ENCODE data around the gene TMA7.
"Not testable (repeated sequence)": the region's sequence is repeated elsewhere in the genome, so short reads cannot be mapped to it uniquely, and the experiment has no call there.

The TMA7 gene

DNA sequence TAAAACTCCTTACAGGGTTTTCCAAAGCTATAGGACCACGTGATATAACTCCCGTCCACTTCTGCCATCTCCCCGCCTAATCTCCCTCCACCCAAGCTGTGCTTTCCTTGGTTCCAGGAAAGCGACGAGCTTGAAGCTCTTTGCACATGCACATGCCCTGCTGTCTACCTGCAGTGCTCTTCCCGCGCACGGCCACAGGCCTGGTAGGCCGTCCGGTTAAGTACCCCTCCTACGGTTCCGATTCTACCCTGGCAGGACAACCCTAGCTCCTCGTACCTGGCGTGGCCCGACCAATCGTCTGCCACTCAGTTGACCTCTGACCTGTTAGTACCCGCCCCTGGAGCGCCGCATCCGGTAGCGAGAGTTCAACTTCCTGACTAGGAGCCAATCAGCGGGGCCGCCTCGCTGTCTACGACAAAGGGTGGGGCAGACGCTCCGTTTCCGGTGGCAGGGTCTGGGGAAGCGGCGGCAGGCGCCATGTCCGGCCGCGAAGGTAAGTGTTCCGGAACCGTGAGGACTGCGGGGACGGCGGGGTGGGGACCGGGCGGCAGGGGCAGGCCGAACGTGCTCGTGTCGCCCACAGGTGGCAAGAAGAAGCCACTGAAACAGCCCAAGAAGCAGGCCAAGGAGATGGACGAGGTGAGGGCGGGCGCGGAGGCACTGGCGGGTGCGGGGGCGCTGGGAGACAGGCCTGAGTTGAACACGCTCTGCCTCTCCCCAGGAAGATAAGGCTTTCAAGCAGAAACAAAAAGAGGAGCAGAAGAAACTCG is at the start of gene TMA7, which contains the start of gene CCDC51:
TMA7 (plus strand) TSS at position 438 of the 770 bp plus-strand sequence; CDS start at position 478, 40 bp downstream.
CCDC51 (minus strand) TSS at position 300 of the 770 bp plus-strand sequence. CDS start 4,991 bp downstream, outside the sequence.
- peak; percentile 95 for DNase-seq

DNA sequence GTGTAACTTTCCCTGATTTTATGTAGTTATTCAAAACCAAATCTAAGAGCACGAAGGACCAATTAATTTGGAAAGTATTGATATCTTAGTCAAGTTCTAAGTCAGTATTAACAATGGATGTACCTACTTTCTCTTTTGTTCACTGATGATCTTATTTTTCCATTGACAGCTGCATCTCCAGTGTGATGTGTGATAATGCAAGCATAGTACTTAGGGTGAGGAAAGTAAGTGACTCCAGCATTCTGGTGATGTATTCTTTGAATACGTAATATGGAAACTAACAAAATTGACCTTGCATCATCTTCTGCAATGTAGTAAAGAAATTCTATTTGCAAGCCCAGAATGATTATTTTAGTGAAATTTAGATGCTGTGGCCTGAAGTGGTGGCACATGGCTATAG is 45.7 kb upstream of the TMA7 start:
- no peak for DNase-seq

DNA sequence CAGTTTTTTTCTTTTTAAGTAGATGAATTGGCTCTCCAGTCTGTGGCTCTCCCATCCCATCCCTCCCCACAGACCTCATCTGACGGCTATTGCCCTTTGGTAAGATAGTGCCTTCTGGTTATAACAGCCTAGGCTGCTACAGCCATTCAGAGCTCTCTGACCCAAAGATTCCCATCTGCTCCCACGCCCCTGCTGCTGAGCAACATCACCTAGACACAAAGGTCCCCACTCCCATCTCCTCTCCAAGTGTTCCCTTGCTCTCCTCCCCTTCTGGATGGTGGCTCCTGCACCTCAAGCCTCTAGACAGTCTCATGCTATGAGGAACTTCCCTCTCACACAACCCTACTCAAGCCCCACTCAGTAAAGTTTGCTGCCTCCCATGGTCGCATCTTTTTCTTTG is 44.3 kb upstream of the TMA7 start:
- DNase-seq: no peak

DNA sequence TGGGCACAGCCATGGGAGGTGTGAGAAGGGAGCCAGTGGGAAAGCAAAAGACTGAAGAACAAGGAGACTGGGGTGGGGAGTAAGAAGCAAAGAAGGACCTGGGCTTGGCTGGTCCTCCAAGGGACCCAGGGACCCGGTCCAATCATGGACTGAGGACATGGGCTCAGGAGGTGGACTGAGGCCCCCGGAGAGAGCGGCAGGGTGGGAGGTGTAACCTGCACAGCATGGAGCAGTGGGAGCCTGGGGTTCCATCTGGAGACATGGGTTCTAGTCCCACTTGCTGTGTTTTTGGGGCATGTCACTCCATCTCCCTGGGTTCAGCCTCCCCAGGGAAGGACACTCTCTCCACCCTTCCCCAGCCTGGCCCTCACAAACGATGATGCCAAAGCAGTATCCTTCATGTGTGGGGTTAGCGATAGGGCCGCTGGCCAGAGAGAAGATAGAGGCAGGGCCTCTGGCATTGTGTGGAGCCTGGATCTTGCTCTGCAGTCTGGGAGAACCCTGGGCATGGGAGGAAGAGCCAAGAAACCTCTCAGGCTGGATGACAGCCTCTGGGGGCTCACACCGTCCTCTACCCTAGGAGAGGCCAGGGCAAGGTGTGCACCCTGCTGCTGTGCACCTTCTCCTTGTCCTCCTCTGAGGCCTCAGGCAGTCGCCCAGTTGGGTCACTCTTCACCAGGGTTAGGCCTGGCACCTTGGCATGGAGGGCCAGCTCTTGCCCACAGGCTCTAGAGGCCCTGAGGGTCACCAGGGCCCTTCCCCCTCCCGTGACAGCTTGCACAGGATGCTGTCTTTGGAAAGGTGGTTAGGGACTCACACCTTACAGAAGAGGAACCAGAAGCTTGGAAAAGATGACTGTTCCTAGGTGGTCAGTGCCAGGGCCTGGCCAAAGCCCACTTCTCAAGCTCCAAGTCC is 42.0 kb upstream of the TMA7 start:
- DNase-seq: no peak

DNA sequence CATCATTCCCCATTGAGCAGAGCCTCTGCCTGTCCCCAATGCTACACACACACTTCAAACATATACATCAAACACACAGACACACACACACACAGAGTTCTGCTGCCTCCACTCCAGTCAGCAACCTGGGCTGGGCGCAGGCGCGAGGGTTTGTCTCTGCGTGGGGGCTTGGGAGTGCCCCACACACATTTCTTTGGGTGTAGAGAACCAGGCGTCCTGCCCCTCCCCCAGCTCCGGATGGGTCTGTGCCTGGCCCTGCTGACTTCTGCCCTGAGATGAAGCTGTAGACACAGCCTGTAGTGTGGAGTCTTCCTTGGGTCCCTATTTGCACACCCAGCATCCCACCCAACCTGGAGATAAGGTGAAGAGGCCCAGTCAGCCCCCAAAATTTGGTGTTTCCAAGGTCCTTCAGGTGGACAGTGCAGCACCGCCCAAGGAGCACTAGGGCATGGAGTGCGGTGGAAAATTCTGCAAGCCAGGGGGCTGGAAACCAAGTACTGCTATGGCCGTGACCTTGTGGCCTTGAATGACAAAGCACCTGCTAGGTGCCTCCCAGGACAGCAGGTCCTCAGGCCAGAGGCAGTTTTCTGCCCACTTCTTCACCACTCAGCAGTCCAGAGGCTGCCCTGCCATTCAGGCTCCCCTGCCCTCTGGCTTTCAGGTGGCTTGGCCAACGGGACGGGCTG is 41.2 kb upstream of the TMA7 start:
- DNase-seq: no peak

DNA sequence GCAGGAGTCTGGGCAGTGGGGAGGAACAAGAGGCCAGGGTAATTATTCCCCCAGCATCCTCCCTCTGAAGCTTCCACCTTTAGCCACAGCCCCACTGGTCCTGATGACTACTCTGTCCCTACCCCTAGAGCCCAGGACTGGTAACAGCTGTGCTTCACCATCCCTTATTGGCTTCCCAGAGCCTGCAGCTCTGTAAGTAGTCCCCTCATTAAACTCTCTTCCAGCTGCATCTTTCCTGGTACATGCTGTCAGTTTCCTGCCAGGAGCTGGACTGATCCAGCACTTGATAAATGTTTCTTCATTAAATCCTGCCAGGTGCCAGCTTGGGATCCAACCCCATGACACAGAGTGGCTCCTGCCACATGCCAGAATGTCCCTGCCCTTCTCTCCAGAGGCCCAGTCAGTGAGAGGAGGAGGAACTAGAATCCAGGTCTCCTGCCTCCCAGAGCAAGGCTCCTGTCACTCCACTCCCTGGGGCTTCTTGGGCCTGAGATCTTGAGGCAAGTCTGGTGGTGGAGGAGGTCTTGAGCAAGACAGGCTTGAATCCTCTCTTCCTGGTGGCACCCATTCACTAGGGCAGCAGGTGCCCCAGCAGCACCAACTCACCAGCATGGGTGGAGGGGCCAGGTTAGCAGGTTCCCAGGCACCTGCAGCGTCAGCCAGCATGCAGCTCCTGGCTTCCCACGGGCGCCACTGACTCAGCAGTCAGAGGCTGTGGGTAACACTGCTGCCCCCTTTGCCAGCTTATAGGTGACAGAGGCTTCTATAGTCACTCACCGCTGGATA is 40.5 kb upstream of the TMA7 start:
- DNase-seq: no peak

DNA sequence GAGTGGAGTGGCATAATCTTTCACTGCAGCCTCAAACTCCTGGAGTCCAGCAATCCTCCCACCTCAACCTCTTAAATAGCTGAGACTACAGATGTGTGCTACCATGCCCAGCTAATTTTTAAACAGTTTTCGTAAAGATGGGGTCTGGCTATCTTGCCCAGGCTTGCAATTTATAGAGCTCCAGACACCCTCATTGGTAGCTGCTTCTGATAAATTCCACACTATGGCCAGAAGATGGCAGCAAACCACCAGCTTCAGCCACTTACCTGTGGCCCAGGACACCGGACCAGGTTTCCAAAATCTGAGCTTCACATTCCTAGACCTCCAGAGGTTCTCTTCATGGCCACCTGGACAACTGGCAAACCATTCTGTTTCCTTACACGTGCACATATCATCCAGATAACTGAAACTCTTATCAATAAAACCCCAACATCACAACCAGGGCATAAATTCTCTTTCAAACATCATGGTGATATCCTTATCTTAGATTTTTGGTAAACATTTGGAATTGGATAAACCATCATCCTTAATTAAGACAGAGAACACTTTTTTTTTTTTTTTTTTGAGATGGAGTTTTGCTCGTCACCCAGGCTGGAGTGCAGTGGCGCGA is 39.1 kb upstream of the TMA7 start:
- DNase-seq: peak; percentile 60

DNA sequence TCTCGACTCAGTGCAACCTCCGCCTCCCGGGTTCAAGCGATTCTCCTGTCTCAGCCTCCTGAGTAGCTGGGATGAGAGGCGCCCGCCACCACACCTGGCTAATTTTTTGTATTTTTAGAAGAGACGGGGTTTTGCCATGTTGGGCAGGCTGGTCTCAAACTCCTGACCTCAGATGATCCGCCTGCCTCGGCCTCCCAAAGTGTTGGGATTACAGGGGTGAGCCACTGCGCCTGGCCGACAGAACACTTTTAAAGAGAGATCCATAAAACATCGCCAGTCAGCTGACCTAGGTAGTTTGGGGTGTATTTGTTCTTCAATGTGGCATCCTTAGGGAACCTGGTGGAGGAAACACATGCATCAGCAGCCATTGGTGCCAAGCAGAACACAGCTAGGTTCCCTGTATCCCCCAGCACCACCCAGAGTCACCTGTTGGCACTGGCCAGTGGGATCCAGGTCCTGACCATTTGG is 38.6 kb upstream of the TMA7 start:
- DNase-seq: not testable (repeated sequence)

DNA sequence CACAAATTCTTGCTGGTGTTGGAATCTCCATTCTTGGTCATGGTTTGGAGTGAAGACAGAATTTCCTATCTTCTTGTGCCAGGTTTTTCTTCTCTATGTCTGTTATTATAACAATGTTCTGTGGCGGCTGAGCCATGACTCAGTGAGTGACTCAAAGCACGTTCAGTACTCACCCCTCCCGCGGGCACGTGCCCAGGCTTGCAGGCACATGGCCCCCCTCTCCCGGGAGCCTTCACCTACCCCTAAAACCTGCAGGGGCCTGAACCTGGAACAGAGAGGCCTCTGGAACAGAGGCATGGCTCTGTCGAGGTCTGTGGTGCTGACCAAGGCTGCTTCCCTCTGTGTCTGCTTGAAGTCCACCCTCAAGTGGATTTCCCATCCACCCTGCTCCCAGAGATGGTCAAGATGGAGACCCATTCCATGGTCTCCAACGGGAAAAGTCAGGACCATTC is 37.8 kb upstream of the TMA7 start:
- DNase-seq: peak; percentile 90

DNA sequence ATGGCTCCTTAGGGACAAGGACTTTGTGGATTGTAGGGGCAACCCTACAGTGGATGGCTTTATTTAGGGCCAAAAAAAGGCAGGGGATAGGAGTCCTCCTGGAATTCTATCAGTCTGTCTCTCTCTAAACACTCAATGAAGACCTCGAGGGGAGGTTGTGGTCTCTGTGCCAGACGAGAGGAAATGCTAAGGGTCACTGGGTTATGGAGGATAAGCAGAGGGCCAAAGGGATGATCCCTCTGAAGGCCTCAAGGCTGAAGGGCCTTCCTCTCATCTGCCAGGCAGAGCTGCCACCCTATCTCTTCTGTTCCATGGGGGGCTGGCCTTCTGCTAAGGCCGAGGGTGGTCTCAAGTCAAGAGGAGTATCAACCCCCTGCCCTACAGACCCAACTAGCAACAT is 37.1 kb upstream of the TMA7 start:
- no peak for DNase-seq

DNA sequence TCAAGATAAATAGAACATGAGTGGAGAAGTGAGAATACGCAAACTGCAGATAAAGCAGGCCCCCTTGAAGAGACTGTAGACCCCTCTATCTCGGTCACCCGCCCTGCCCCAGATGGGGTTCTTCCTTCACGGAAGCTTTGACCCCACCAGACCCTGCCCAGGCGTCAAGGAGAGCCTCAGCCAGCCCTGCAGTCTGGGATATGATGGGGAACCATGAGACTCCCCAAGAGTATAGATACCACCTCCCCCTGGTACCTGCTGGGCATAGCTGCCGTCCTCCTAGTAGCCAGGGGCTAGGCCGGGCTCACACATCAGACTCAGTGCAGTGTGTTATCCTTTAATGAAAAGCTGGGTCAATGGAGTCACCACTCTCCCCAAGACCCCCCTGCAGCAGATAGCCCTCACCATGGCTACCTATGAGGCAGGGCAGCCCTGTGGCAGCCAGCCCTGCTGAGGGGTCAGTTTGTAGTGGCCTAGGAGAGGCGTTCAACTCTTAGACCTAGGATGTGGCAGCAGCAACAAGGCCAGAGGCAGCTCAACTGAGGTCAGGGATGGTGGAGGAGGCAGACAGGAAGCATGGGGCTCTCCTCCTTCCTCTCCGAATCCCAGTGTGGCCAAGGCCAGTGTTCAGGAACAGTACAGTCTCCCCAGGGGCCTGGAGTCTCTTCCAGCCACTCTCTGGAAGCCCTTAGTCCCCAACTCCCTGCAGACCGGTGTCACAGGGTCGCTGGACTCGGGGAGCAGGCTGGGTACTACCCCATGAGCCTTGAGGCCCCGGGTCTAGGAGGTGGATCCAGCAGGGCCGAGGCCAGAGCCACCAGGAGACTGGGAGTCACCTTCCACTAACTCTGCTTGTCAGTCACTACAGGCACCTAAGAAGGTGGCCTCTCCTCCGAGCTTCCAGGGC is 36.3 kb upstream of the TMA7 start:
- no peak for DNase-seq

DNA sequence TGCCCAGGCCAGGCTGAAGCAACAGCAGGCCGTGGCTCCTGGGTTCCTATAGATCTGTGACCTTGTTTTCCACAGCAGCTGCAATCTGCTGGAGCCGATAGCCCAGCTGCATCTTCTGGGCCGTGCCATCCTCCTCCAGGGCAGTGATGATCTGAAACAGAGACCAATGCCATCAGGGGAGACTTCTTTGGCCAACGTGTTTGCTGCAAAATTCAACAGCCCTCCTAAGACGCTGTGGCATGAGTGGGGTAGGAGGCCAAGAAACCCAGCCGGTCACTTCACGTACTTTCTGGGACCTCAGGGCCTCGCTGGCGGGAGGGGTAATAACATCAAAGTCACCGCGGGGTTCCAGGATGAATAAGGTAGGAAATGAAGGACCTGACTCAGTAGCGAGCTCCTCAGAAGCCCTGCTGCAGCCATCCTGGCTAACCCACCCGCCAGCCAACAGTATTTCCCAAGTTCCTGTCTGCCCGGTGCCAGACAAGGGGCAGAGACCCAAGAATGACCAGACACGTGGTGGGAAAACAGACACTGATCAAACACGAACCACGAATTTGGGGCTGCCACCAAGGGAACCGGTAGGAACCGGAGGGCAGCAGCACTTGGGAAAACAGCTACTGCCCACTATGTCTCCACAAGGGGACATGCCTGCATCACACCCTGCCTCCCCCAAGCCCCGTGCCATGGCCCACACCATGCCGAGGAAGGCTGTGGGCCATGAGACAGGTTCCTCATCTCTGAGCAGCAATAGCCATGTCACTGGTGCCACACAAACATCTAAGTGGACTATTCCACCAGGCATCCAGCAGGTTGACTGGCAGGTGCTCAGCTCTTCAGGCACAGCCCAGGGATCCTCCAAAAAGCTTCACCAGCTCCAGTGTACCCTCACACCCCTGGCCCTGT is 35.4 kb upstream of the TMA7 start:
- DNase-seq: no peak

DNA sequence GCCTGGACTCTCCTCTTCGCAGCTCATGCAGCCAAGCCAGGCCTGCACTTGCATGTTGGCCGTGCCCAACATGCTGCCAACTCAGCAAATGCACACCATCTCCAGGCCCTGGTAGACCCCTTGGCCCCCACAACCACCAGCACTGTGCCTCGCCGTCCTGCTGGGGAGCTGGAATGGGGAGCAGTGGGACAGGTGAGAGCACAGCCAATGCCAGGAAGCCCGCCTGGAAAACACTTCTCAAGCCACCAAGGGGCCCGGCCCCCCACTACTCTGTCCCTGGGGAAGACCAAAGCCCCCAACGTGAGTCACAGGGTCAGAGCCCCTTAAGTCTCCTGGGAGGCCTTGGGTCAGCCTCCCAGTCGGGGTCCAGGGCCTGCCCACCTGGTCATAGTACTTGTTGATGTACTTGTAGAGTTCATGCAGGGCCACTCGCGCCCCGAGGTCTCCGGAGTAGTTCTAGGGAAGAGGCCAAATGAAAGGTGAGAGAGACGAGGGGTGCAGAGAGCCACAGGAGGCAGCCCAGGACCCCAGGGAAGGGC is 34.6 kb upstream of the TMA7 start:
- DNase-seq: no peak

DNA sequence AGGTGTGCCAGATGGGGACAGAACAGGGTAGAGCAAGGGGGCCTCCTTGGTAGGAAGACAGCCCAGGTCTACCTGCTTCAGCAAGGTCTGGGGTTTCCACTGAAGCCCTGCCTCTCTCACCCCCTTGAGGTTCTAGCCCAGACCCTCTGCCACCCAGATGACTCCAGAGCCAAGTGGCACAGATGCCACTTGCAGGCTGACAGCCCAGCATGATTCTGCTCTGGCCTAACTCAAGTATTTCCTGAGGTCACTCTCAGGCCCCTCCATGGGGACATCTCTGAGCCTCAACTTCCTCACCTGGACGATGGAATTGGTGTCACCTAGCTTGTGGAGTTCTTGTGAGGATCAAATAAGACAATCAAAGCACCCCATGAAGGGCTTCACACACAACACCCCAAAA is 34.1 kb upstream of the TMA7 start:
- no peak for DNase-seq

DNA sequence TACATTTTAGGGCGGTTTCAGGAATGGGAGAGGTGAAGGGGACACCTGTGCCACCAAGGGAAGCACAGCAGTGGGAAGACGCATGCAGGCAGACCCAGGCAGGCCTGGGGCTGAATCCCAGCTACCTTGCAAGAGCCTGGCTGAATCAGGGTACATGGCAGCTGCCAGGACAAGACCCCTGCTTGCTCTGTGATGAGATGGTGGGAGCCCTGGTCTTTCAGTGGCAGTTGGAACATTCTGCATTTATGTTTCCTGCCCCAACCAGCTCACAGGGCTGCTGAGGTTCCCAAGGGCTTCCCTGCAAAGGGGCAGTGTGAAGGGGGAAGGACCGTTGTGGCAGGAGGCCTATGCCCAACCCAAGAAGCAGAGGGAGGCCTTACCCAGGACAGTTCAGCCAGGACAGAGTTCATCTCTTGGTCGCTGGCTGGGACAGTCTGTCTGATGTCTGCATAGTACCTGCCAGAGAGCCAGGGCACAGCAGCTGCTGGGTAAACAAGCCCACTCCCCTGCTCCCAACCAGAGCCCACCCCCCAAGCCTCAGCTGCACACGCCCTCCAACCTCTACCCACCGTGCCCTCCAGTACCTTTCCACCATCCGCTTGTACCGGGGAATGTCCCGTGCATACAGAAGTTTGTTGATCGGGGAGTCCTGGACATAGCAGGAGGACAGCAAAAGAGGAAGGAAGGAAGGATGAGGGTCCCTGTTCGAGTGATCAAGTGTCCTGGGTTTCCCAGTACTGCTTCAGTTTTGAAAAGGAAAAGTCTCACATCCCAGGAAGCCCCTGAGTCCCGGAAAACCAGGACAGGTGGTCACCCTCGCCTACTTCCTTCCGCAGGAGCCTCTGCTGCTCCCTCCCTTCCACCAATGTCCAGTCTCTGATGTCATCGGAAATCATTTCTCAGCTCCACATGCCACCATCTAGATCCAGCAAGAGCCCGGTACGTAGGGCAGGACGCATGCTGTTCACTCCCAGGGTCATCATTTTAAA is 33.3 kb upstream of the TMA7 start:
- no peak for DNase-seq

DNA sequence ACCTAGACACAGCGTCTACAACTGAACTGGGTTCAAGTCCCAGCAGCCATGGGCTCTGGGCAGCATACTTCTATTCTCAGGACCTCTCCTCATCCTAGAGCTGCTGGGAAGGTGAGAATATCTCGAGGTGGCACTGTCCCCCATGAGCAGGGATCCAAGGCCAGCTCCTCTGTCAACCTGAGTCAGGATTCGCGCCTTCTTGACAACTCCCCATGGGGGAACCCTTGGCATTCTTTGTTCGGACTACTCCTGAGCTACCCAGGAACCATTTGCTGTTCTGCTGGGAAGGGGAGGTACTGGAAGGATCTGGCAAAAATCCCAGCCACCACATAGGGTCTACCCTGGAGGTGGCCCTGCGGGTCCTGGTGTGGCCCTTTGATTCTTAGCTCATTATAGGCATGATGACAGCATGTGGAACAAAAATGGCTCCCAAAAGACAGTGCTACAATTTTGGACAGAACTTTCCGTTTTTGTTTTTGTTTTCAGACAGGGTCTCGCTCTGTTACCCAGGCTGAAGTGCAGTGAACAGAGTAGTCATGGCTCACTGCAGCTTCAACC is 32.4 kb upstream of the TMA7 start:
- no peak for DNase-seq

DNA sequence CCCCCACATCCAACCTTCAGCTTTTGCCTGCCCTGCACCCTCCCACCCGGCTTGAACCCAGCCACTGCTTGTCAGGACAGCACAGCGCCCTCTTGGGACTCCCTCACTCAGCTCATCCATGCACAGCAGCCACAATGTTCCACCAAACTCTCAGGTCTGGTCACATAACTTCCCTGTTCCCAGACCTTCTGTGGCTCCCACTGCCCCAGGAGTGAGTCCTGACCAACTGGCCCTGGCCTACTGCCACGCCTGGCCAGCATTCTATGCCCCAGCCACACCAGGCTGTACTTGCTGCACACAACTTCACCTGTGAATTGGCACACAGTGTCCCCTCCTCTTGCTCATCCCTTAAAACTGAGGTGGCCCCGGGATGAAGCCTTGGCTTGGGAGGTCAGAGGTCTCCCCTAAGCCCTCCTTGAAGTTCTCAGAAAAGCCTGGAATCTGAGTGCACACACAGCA is 31.2 kb upstream of the TMA7 start:
- DNase-seq: no peak

Measured in fibroblast of skin of right biceps (primary cell).